ENCODE data around the gene SLC35G2.

DNA sequence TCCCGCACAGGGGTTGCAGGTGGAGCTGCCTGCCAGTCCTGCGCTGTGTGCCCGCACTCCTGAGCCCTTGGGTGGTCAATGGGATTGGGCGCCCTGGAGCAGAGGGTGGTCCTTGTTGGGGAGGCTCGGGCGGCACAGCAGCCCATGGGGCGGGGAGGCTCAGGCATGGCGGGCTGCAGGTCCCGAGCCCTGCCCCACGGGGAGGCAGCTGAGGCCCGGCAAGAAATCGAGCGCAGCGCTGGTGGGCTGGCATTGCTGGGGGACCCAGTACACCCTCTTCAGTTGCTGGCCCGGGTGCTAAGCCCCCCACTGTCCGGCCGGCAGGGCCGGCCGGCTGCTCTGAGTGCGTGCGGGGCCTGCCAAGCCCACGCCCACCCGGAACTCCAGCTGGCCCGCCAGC, 71.0 kb downstream of the SLC35G2 start:
- TF ChIP-seq NFIC (IDR thresholded peaks at IDR 0.05) (no peak), CREB1 (IDR thresholded peaks at IDR 0.05; ENCODE audit: low read depth) (no peak), TEAD4 (IDR thresholded peaks at IDR 0.05) (no peak), ZBTB7A (IDR thresholded peaks at IDR 0.05; ENCODE audit: low read depth) (no peak), CEBPB (IDR thresholded peaks at IDR 0.05) (no peak), EP300 (IDR thresholded peaks at IDR 0.05; ENCODE audit: borderline replicate concordance) (no peak), RAD21 (IDR thresholded peaks at IDR 0.05; ENCODE audit: low read depth) (no peak), YY1 (IDR thresholded peaks at IDR 0.05; ENCODE audit: low read depth) (no peak), TAF1 (IDR thresholded peaks at IDR 0.05; ENCODE audit: low read depth) (no peak)
- TF ChIP-seq, protein P1, sequence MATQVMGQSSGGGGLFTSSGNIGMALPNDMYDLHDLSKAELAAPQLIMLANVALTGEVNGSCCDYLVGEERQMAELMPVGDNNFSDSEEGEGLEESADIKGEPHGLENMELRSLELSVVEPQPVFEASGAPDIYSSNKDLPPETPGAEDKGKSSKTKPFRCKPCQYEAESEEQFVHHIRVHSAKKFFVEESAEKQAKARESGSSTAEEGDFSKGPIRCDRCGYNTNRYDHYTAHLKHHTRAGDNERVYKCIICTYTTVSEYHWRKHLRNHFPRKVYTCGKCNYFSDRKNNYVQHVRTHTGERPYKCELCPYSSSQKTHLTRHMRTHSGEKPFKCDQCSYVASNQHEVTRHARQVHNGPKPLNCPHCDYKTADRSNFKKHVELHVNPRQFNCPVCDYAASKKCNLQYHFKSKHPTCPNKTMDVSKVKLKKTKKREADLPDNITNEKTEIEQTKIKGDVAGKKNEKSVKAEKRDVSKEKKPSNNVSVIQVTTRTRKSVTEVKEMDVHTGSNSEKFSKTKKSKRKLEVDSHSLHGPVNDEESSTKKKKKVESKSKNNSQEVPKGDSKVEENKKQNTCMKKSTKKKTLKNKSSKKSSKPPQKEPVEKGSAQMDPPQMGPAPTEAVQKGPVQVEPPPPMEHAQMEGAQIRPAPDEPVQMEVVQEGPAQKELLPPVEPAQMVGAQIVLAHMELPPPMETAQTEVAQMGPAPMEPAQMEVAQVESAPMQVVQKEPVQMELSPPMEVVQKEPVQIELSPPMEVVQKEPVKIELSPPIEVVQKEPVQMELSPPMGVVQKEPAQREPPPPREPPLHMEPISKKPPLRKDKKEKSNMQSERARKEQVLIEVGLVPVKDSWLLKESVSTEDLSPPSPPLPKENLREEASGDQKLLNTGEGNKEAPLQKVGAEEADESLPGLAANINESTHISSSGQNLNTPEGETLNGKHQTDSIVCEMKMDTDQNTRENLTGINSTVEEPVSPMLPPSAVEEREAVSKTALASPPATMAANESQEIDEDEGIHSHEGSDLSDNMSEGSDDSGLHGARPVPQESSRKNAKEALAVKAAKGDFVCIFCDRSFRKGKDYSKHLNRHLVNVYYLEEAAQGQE (IDR thresholded peaks at IDR 0.05; ENCODE audit: low read depth), result no peak
- TF ChIP-seq, protein P2, sequence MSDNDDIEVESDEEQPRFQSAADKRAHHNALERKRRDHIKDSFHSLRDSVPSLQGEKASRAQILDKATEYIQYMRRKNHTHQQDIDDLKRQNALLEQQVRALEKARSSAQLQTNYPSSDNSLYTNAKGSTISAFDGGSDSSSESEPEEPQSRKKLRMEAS (IDR thresholded peaks at IDR 0.05), result no peak

Measured in Ishikawa (cell line).